Ishikawa (cell line): ENCODE measurements around the gene CYFIP2.

ENCODE experiments used
- CEBPB ChIP-seq: IDR thresholded peaks from 2 replicates; pipeline ENCODE4 v1.6.1; 2012
- CREB1 ChIP-seq: IDR thresholded peaks from 2 replicates; pipeline ENCODE4 v1.6.1; 2012; ENCODE audit warnings: low read depth
- EGR1 ChIP-seq: IDR thresholded peaks from 2 replicates; pipeline ENCODE4 v1.6.1; 2012
- EP300 ChIP-seq: IDR thresholded peaks from 2 replicates; pipeline ENCODE4 v1.6.1; 2012; ENCODE audit warnings: borderline replicate concordance
- FOXM1 ChIP-seq: IDR thresholded peaks from 2 replicates; pipeline ENCODE4 v1.6.1; 2012; ENCODE audit warnings: low read depth, borderline replicate concordance
- MAX ChIP-seq: IDR thresholded peaks from 2 replicates; pipeline ENCODE4 v1.6.1; 2012
- NFIC ChIP-seq: IDR thresholded peaks from 2 replicates; pipeline ENCODE4 v1.6.1; 2012
- RAD21 ChIP-seq: IDR thresholded peaks from 2 replicates; pipeline ENCODE4 v1.6.1; 2012; ENCODE audit warnings: low read depth
- REST ChIP-seq: IDR thresholded peaks from 2 replicates; pipeline ENCODE4 v1.6.1; 2012; ENCODE audit warnings: low read depth, mild to moderate bottlenecking
- TAF1 ChIP-seq: IDR thresholded peaks from 2 replicates; pipeline ENCODE4 v1.6.1; 2012; ENCODE audit warnings: low read depth, mild to moderate bottlenecking
- TCF12 ChIP-seq: IDR thresholded peaks from 2 replicates; pipeline ENCODE4 v1.6.1; 2012; ENCODE audit warnings: low read depth
- TEAD4 ChIP-seq: IDR thresholded peaks from 2 replicates; pipeline ENCODE4 v1.6.1; 2012
- YY1 ChIP-seq: IDR thresholded peaks from 2 replicates; pipeline ENCODE4 v1.6.1; 2012; ENCODE audit warnings: low read depth

- TF ChIP-seq EGR1 = no peak
- no peak for TF ChIP-seq MAX
- no peak for TF ChIP-seq EP300
- TF ChIP-seq YY1 = no peak
- no peak for TF ChIP-seq CREB1
- TF ChIP-seq REST = no peak
- no peak for TF ChIP-seq TCF12
- no peak for TF ChIP-seq NFIC
- peak; percentile 73 for TF ChIP-seq CEBPB
- no peak for TF ChIP-seq TEAD4
- TF ChIP-seq RAD21 = peak; percentile 87
- no peak for TF ChIP-seq TAF1
- TF ChIP-seq FOXM1 = no peak
Observed at GRCh38 chr5:157253547-157253946, 12.4 kb upstream of the CYFIP2 start.
